NCI-H510A treated with DMSO at 0.1 percent for 48 hours (cell line): ENCODE data around the gene TOM1L1.
A peak's percentile ranks its signal among the peaks of the same experiment; 100 is the strongest.

Source experiments
- DNase-seq: peaks from one replicate; lab custom pipeline; 2025; lab: John Stamatoyannopoulos, UW

Gene TOM1L1

DNA sequence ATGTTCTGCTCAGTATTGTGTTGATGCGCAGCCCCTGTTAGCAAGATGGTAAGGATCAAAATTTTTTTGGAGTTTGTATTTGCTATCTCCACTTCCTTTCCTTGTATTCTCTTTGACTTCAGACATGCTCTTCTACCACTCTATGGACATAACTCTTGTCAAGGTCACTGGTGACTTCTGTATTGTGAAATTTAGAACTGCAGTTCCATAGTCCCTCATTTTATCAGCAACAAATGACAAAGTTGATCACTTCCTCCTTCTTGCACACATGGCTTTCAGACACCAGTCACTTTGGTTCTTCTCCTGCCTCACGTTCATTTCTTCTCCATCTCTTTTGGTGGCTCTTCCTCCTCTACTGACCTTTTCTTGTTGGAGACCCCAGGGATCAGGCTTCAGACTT, 46.7 kb downstream of the TOM1L1 start:
- DNase-seq = no peak

- DNase-seq = no peak
Observed at GRCh38 chr17:54948380-54948779, 47.7 kb downstream of the TOM1L1 start.

- no peak for DNase-seq
Observed at GRCh38 chr17:54950116-54950515, 49.5 kb downstream of the TOM1L1 start.

DNA sequence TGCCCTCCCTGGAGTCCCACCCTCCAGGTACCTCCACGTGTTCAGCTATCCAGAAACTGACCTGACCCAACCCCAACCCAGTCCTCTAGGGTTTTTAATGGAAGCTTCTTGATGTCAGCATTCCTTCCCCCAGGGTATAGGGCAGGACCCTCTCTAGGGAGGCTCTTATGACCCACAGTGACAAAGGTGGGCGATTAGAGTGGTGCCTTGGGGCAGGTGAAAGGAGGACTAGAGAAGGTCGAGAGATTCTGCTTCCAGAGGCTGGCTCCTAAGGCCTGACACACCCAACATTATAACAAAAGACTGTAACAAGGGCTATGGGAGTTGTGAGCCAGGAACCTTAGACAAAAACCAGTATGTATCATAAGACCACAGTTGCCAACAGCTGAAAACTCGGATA, 50.6 kb downstream of the TOM1L1 start:
- DNase-seq = no peak

DNA sequence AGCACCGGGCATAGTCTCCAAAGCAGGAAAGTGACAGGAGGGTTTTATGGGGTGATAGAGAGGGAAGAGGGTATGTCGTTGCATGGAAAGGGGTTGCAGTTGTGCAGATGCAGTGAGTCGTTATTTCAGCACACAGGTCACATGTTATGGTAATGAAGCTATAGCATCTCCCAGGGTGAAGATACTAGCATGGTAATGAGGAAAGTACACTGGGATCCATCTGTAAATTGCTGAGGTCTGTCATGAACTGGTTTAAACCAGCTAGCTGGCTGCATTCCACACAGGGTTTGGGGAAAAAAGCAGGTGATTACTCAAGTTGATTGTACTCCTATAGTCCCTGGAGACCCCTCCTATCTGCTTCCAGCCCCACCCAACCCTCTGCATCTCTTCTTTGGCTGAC, 56.1 kb downstream of the TOM1L1 start:
- no peak for DNase-seq

- DNase-seq = peak; percentile 63
Observed at GRCh38 chr17:54967621-54968261, 67.1 kb downstream of the TOM1L1 start.

DNA sequence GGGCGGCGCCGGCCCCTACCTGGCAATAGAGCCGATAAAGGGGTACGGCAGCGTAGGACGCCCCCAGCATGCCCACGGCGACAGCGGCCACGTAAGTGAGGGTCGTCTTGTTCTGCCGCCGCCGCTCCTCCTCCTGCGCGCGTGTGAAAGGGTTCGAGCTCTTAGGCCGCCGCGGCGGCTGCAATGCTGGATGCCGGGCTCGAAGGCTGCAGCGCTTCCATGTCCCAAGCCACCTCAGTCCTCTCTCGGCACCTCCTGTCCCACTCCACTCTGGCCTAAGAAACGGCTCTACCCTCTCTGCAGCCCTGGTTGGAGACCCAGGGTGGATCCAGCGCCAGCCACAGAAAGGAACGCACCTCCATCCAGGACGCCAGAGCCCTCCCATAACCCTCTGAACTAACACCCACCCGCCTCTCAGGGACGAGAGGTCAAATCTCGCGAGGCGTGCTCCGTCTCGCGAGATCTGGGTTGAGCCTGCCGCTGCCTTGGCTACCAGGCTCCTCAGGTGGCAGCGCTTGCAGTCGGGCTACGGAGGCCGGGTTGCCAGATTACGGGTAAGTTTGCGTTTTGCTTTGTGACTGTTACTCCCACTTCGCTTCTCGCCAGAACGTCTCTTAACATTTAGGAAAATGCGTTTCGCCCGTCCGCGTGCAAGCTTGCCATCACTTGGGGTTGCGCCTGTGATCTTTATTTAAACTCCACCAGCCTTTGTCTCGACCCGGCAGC, 67.8 kb downstream of the TOM1L1 start, which contains the start of the genes COX11 and STXBP4:
TSS of gene COX11 (minus strand) at position 393 of the 726 bp plus-strand sequence. CDS start at position 385, 8 bp downstream.
TSS of gene STXBP4 (plus strand) at position 504 of the 726 bp plus-strand sequence. CDS start 17,455 bp downstream, outside the sequence.
- DNase-seq = peak; percentile 94

DNA sequence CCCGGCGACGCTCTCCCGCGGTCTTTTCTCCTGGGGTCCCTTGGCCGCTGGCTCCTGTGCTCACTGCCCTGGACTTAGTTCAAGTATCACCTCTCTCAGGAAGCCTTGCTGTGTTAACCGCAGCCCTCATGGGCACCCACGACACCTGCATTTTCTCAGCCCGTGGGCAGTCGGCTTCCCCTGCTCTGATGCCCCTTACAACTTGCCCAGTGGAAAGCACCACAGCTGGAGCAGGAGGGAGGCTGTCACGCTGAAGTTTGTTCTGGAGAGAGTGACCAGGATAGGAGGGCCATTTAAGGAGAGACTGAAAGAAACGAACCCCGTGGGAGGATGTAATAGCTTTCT, 68.3 kb downstream of the TOM1L1 start:
- no peak for DNase-seq

- DNase-seq = no peak
Observed at GRCh38 chr17:54969658-54970572, 69.3 kb downstream of the TOM1L1 start.

- no peak for DNase-seq
Observed at GRCh38 chr17:54971147-54971546, 70.5 kb downstream of the TOM1L1 start.

DNA sequence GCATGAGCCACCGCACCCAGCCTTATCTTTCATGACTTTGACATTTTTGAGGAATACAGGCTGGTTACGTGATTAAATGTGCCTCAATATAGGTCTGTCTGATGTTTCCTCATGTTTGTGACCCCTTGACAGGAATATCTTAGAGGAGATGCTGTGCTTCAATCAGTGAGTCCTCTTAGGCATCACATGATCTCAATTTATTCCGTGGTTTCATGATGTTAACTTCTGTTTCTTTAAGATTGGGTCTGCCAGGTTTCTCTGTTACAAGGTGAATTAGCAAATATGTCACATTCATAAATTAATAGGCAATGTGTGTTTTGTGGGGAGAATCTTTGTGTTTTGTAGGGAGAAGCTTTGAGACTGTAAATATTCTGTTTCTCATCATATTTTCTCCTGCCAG, 71.2 kb downstream of the TOM1L1 start:
- no peak for DNase-seq

DNA sequence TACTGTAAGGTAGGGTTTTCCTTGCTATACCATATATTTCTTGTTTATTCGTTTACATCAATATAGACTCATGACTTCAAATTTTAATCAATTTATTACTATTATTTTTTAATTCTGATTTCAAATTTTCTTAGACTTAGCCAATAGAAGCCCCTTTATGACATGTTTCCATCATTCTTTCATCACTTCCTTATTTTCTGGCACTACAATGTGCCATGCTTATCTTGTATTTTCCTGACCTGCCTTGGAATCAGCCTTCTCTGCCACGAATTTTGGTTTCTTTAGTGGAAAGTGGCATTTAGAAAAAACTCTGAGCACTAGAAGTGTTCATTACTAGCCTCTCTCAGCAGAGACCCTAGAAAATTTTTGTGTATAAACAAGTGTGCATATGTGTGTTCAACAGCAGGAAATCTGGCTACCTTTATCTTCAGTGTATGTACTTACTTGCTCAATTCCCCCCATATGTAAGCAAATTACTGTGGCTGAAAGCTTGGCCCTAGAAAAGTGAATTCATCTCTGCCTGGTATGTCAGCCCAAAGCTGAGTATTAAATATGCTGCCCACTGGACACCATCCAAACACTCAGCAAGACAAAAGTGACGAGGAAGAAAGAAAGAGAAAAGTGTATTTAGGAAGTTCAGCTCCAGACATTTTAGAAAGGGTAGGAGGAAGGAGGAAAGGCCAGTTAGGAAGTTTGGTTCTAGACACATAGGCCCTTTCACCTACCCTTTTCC, 71.9 kb downstream of the TOM1L1 start:
- DNase-seq = no peak

GRCh38 chr17:54974759-54975158, 74.1 kb downstream of the TOM1L1 start:
- DNase-seq = no peak

DNA sequence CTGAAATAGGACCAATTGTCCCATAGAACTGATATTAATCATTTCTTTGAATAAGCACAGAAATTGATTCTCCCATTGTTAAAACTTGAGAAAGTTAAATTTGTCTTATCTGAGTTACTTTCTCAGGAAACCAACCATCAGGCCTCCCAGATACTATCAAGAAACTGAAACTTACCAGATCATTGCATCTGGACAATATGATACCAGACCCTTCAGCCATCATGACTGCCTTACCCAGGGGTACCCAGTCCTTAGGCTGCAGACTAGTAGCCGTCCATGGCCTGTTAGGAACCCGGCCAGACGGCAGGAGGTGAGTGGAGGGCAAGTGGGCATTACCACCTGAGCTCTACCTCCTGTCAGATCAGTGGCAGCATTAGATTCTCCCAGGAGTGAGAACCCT, 75.7 kb downstream of the TOM1L1 start:
- DNase-seq = no peak

GRCh38 chr17:54977744-54978143, 77.1 kb downstream of the TOM1L1 start:
- no peak for DNase-seq

DNA sequence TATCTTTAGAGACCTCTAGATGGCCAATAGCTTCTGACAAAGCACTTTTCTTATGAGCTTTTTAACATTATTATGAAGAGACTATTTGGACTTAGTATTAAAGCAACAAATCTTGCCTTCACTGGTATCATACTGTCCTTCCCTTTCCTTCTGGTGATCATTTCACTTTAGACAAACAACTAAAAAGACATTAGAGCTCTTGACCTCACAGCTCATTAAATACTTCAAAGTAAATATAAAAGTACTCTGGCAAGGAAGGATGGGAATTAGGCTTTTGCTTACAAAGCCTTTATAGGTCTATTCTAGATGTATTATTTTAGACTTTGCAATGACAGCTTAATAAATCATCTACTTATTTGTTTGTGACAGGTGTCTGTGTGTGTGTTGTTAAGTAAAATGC, 79.0 kb downstream of the TOM1L1 start:
- peak; percentile 51 for DNase-seq

DNA sequence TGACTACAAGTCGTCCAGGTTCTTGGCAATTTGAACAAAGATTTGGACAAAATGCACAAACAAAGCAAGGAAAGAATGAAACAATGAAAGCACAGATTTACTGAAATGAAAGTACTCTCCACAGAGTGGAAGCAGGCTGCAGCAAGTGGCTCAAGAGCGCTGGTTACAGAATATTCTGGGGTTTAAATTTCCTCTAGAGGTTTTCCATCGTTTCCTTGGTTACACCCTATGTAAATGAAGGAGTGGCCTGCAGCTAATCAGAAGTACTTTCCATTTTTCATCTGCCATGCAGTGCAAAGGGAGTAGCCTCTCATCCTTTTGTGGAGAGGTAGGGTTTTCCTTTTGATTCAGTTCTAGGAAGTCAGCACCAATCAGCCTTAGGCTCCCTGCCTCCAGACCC, 79.7 kb downstream of the TOM1L1 start:
- no peak for DNase-seq

DNA sequence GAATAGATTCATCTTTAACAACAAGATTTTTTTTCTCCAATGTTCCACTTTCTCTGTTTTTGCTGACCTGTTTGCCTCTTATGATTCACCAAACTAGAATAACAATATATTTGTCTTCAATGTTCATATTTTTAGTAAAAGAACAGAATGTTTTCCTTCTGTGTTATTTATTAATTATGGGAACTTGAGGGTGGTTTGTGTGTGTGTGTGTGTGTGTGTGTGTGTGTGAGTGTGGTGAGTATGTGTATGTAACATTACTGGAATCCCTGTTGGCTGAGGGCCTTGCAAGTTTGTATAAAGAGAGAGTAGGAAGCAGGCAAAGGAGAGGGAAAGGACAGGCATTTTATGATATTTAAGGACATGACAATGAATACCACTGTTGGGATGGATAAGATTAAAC, 81.7 kb downstream of the TOM1L1 start:
- DNase-seq = no peak

GRCh38 chr17:54983260-54983659, 82.6 kb downstream of the TOM1L1 start:
- DNase-seq = no peak

DNA sequence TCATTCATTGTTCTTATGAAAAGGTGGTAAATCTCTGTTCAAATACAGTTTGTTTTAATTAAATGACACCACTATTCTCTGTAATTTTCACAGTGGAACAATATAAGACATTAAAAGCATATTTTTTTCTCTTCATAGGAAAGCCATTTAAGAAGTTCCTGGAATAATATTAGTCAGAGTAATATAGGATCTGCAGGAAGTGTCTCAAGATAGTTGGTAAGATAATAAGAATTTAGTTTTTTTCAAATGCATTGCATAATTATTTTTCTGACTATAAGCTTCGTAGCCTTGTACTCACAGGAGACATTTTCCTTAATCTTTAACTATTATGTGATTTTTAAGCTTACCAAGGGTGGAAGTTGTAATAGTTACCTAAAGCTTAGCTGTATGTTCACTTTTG, 84.8 kb downstream of the TOM1L1 start:
- no peak for DNase-seq

GRCh38 chr17:54990118-54990517, 89.5 kb downstream of the TOM1L1 start:
- no peak for DNase-seq

- DNase-seq = no peak
Observed at GRCh38 chr17:54991567-54991966, 90.9 kb downstream of the TOM1L1 start.
